ENCODE results near the gene DISP2.

DISP2 gene

GRCh38 chr15:40325700-40326099 lies 32.3 kb upstream of the DISP2 start:
- no peak for DNase-seq (ENCODE audit: low spot score)

GRCh38 chr15:40327457-40327856 lies 30.6 kb upstream of the DISP2 start:
- DNase-seq (ENCODE audit: low spot score), result no peak

GRCh38 chr15:40328176-40328575 lies 29.8 kb upstream of the DISP2 start:
- no peak for DNase-seq (ENCODE audit: low spot score)

GRCh38 chr15:40328751-40329150 lies 29.3 kb upstream of the DISP2 start:
- no peak for DNase-seq (ENCODE audit: low spot score)

GRCh38 chr15:40329804-40330203 lies 28.2 kb upstream of the DISP2 start:
- DNase-seq (ENCODE audit: low spot score), result no peak

DNA sequence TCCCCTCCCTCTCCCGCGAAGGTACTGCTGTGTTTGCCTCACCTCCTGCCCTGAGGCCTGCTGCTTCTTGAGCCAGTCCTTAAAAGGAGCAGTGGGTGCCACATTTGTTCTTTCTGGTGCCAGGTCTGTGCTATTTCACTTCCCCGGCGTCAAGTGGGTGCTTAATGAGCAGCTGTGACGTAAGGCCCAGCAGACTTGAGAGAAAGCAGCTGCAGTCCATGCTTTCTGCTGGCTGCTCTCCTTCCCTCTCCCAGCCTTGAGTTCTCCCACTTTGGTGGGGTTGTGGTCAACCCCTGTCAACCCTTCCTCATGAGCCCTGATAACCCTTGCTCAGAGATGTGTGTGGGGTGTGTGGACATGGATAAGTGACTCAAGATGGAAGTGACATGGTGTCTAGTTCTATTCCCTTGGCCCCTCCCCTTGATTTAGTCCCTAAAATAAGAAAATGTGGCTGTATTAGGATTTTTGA lies 27.6 kb upstream of the DISP2 start:
- peak; percentile 61 for DNase-seq (ENCODE audit: low spot score)

DNA sequence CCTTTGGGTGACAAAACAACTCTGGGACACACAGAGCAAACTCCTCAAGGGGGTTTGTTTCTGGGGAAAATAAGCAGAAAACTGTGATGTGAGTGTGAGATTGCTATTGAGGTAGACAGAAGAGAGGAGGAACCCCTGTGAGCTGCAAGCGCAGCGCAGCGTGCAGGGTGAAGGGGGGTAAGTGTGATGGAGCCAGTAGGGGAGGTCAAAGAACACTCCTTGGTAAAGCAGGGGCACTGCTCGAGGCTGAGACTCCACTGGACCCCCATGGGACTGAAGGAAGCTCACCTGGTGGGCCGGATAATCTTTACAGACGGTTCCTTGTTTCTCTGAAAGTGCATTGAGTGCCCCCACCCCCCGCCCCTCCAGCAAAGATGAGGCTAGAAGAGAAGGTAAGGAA lies 27.0 kb upstream of the DISP2 start:
- DNase-seq (ENCODE audit: low spot score), result no peak

DNA sequence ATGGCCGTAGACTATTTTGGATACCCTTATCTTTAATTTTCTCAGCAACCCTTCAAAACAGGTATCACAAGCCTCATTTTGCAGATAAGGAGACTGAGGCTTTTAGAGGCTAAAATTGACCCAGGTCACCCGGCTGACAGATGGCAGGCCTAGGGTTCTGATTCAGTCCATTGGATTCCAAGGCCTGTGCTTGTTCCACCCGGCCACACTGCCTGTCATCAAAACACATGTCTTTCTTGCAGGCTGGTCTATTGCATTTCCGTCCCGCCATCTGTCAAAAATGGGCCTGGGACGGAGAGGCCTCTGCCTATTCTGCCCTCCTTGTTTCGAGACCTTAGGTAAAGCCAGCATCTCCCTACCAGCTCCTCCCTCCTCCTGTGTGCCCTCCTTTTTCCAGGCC lies 26.4 kb upstream of the DISP2 start:
- DNase-seq (ENCODE audit: low spot score), result no peak

- DNase-seq (ENCODE audit: low spot score), result no peak
Measured at GRCh38 chr15:40332113-40332781, 25.8 kb upstream of the DISP2 start.

DNA sequence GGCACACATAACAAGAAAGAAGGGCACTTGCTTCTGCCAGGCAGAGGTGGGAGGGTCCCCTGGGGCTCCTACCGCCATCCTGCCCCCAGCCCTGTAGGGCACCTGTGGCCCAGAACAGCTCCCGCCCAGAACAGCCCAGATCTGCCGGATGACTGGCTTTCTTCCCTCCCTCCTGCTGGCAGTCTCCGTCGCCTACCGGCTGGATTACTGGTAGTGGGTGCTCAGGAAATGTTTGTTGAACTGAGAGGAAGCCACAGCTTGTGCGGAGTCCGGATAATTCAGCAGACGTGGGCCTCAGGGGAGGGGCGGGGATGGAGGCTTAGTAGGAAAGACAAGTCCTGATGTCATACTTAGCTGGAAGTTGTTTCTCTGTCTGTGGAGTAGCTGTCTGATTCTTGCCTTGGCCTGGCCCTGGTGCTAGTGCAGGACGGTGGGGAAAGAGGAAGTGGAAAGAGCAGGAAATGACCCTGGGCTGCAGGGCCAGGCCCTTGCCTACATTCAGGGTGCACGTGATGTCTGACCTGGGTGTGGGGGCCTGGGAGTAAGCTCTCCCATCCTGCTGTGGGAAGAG lies 24.0 kb upstream of the DISP2 start:
- peak; percentile 84 for DNase-seq (ENCODE audit: low spot score)

DNA sequence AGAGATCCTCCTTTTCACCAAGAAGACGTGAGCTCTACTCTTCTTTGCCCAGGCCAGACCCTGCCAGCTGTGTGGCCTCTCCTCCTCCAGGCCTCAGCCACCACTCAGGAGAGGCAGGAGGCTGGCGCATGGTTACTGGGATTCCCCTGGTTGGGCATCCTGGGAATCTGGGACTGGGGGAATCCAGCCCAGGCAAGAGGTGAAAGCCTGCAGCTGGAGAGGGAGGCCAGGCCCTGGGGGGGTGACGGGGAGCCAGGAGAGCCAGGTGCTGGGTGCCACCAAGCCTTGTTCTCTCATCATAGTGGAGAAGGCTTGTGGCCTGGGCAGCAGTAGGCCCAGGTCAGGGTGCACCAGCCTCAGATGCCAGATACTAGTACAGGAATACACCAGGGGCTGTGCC lies 23.5 kb upstream of the DISP2 start:
- no peak for DNase-seq (ENCODE audit: low spot score)

DNA sequence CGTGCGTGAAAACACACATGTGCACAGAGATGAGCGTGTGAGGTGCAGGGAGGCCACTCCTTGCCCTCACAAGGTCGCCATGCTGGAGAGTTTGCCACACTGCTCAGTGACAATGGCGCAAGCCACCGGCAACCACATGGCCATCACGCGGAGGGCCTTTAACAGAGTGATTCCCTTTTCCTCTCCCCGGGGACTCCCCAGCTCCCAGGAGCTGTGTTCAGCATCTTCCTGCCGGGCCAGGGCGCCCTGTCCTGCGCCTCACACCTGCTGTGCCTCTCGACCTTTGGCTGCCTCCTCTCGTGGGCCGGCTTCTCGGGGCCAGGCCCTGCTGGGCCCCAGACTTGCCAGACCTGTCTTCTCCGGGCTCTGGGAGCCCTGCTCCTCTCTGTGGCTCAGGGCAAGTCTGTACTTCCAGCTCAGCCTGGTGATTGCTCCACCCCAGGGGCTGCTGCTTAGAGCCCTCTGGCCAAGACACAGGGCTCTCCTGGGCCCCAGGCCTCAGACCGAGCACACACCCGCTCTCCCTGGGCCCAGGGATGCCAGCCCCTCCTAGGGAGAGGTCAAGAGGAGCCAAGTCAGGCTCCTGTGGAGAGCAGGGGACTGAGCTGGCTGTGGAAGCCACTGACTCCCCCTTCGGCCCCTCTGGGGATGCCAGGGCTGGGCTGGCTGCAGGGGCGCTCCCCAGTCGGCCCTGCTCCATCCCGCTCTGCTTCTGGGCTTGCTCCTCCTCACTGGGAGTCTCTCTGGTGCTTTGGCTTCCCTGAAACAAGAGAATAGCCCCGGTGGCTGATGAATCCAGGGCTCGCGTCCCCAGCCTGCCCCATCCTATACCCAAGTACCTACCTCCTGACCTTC lies 22.9 kb upstream of the DISP2 start:
- DNase-seq (ENCODE audit: low spot score), result no peak

DNA sequence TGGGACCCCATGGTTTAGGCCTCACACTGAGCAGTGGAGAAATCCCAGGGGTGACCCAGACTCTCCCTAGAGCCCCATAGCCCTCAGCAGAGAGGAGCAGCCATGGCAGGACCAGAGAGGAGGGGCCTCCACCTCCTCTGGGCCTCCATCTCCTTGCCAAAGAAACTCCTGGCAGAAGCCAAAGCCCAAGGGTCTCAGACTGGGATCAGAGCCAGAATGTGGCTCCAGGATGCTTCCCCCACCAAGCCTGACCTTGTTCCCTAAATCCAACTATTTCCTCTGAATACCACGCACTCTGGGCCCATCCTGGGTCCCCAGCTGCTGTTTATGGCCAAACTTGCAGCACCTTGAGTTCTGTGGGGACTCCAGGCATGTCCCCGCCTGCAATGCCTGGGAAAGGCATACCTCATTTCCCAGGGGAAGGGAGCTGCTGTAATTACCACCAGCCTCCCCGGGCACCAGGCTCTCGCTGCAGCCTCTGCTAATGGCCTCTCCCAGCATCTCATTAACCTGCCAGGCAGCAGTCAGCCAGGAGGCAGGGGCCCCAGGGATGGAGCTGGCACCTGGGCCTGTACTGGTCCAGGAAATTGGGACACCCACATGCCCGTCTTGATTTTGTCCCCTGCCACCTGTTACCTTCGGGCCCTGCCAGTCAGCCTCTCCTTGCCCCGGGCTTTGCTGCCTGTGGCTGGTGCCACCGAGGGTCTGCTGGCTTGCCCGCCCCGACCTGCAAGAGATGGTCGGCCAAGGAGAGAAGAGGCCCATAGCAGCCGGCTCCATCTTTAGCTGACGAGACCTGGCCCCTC lies 21.9 kb upstream of the DISP2 start:
- DNase-seq (ENCODE audit: low spot score), result no peak

GRCh38 chr15:40336744-40337122 lies 21.3 kb upstream of the DISP2 start:
- no peak for DNase-seq (ENCODE audit: low spot score)

- no peak for DNase-seq (ENCODE audit: low spot score)
Measured at GRCh38 chr15:40337597-40337996, 20.4 kb upstream of the DISP2 start.

DNA sequence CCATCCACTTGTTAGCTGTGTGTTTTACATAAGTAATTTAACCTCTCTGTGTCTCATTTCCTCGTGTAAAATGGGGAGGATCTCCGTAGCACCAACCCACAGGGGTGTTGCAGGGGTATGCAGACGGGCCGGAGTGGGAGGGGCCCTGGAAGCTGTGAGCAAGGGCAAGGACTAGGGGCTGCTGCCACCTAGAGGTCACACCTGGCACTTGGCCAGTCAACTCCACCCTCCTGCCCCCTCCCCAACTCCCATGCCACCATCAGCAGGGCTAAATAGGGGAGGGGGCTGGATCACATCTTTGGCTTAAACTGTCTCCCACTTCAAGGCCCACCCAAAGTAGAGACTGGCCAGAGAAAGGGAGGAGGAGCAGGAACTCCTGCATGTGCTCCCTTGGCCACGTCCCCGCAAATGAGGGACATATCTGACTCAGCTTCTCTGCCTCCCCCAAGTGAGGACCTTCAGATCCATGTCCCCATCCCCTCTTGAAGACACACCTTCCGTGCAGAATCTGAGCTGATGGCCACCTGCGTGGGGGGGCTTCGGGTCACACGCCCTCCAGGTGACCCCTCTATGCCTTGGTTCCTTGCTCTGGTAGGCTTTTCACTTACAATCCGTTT lies 19.9 kb upstream of the DISP2 start:
- no peak for DNase-seq (ENCODE audit: low spot score)

- peak; percentile 92 for DNase-seq (ENCODE audit: low spot score)
Measured at GRCh38 chr15:40338921-40339620, 18.9 kb upstream of the DISP2 start.

- DNase-seq (ENCODE audit: low spot score), result no peak
Measured at GRCh38 chr15:40339621-40339945, 18.4 kb upstream of the DISP2 start.

- peak; percentile 66 for DNase-seq (ENCODE audit: low spot score)
Measured at GRCh38 chr15:40340038-40340739, 17.8 kb upstream of the DISP2 start.

DNA sequence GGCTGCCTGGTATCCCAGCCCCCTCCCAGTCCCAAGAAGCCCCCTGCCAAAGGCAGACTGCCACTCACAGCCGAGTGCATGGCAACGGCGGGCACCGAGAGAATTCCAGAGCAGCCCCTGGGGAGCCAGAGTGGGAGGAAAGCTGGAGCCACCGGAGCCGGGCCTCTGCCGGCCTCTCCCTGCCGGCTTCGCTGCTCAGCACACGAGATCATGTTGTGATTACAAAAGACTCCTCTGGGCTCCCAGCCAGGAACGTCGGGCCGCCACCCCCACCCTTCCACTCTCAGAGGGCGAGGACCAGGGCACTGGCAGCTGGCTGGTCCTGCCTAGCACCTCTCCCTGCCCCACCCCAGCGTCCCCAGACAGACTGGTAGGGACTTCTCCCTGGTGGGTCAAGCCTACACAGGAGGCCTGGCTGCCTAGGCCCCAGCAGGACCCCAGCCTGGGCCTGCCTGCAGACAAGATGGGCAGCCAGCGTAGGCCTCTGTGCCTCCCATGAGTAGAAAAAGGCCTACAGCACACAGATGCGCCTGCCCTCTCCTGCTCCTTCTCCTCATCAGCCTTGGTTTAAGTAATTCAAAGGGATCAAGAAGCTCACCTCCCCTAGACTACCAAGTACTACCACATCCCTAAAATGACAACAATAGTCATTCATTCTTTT lies 17.1 kb upstream of the DISP2 start, which contains the start of gene CCDC9B:
Gene CCDC9B (minus strand): TSS at position 200 of the 661 bp plus-strand sequence. CDS start 120 bp downstream, at position 80.
- peak; percentile 88 for DNase-seq (ENCODE audit: low spot score)
